CD14-positive monocyte (primary cell): ENCODE measurements around the gene CSK. TPM values are rescaled to one million over a fixed set of nuclear protein-coding genes. Genes with fewer than 3 reads are reported as not detected.

Experiments used
- DNase-seq, 3 donors: peaks; one replicate each; pipeline ENCODE4 v3.0.0-alpha.2; 2011 to 2022
- H2AFZ ChIP-seq: 2 replicates; pipeline ENCODE4 v1.6.0; 2012; ENCODE audit warnings: mild to moderate bottlenecking, low read depth, low read length, inconsistent platforms; ENCODE audit not compliant: insufficient read depth, poor library complexity, severe bottlenecking
- H3K27ac ChIP-seq, 2 donors: 1 replicate in 1 of 2; 2 replicates in 1 of 2; pipeline ENCODE4 v1.5.1; 2012 to 2013; ENCODE audit warnings: low read length in 2 of 2, control low read depth in 1 of 2, inconsistent platforms in 1 of 2, low read depth in 1 of 2, mild to moderate bottlenecking in 1 of 2
- H3K27me3 ChIP-seq, 2 donors: one replicate each; pipeline versions ENCODE4 v1.6.0 to v1.6.1; 2011 to 2013; ENCODE audit warnings: low read length in 2 of 2; ENCODE audit not compliant: control insufficient read depth in 2 of 2, insufficient read depth in 2 of 2
- H3K36me3 ChIP-seq, 2 donors: replicated peaks in 1 of 2; 1 replicate in 1 of 2; 2 replicates in 1 of 2; pipeline versions ENCODE4 v1.5.1 to v1.6.1; 2012 to 2013; ENCODE audit warnings: low read length in 2 of 2, control low read depth in 1 of 2, inconsistent platforms in 1 of 2, mild to moderate bottlenecking in 1 of 2; ENCODE audit not compliant: insufficient read depth in 2 of 2, control insufficient read depth in 1 of 2
- H3K4me1 ChIP-seq, 2 donors: 1 replicate in 1 of 2; 2 replicates in 1 of 2; pipeline versions ENCODE4 v1.5.1 to v1.6.1; 2012 to 2013; ENCODE audit warnings: low read length in 2 of 2, control low read depth in 1 of 2, inconsistent platforms in 1 of 2, mild to moderate bottlenecking in 1 of 2, moderate library complexity in 1 of 2; ENCODE audit not compliant: insufficient read depth in 2 of 2, control insufficient read depth in 1 of 2
- H3K4me2 ChIP-seq: replicated peaks from 2 replicates; pipeline ENCODE3; 2012; ENCODE audit warnings: low read length, moderate library complexity, mild to moderate bottlenecking; ENCODE audit not compliant: poor library complexity, severe bottlenecking; ENCODE audit errors: extremely low read depth
- H3K4me3 ChIP-seq, 3 experiments: fragments of 200-600 bp in 1 of 3; sonication (generic) in 1 of 3; replicated peaks in 1 of 3; 1 replicate in 2 of 3; 2 replicates in 1 of 3; pipeline ENCODE4 v1.5.1; 2011 to 2013; ENCODE audit warnings: low read length in 3 of 3, mild to moderate bottlenecking in 3 of 3, control low read depth in 2 of 3, low read depth in 2 of 3, inconsistent platforms in 1 of 3, moderate library complexity in 1 of 3
- H3K79me2 ChIP-seq: 2 replicates; pipeline ENCODE4 v1.6.0; 2012; ENCODE audit warnings: mild to moderate bottlenecking, control low read depth, inconsistent platforms, low read length, moderate library complexity; ENCODE audit not compliant: insufficient read depth
- H3K9ac ChIP-seq: 2 replicates; pipeline ENCODE4 v1.6.0; 2017; ENCODE audit warnings: low read length, mild to moderate bottlenecking; ENCODE audit not compliant: insufficient read depth, poor library complexity, severe bottlenecking
- H3K9me3 ChIP-seq, 2 donors: replicated peaks in 1 of 2; 1 replicate in 1 of 2; 2 replicates in 1 of 2; pipeline versions ENCODE4 v1.5.1 to v1.6.1; 2012 to 2013; ENCODE audit warnings: low read length in 2 of 2, control low read depth in 1 of 2; ENCODE audit not compliant: control insufficient read depth in 1 of 2, insufficient read depth in 1 of 2
- H4K20me1 ChIP-seq: 2 replicates; pipeline ENCODE4 v1.6.0; 2012; ENCODE audit warnings: mild to moderate bottlenecking, low read length, control low read depth, moderate library complexity; ENCODE audit not compliant: insufficient read depth
- H3K27ac Mint-ChIP-seq, 7 donors: one replicate each; pipeline ENCODE4 v1.8.0; 2020; ENCODE audit warnings: mild to moderate bottlenecking in 7 of 7, mixed read lengths in 7 of 7, moderate library complexity in 6 of 7, inconsistent platforms in 2 of 7
- H3K27me3 Mint-ChIP-seq, 3 donors: one replicate each; pipeline ENCODE4 v1.8.0; 2021 to 2022; ENCODE audit warnings: low read depth in 3 of 3, mild to moderate bottlenecking in 3 of 3, mixed read lengths in 3 of 3, moderate library complexity in 3 of 3, inconsistent platforms in 1 of 3
- H3K36me3 Mint-ChIP-seq, 2 donors: one replicate each; pipeline ENCODE4 v1.8.0; 2020; ENCODE audit warnings: mixed read lengths in 2 of 2, inconsistent platforms in 1 of 2, mild to moderate bottlenecking in 1 of 2
- H3K4me1 Mint-ChIP-seq: one replicate; pipeline ENCODE4 v1.8.0; 2020; ENCODE audit warnings: mild to moderate bottlenecking, mixed read lengths
- H3K4me3 Mint-ChIP-seq, 2 donors: one replicate each; pipeline ENCODE4 v1.8.0; 2020; ENCODE audit warnings: mild to moderate bottlenecking in 2 of 2, mixed read lengths in 2 of 2, moderate library complexity in 1 of 2
- H3K9me3 Mint-ChIP-seq, 7 donors: one replicate each; pipeline ENCODE4 v1.8.0; 2020 to 2022; ENCODE audit warnings: mixed read lengths in 7 of 7, mild to moderate bottlenecking in 6 of 7, moderate library complexity in 6 of 7, inconsistent platforms in 2 of 7
- WGBS: methylation state at CpG from one replicate; pipeline ENCODE4 v1.1.5; 2013; ENCODE audit warnings: missing lambda C conversion rate; ENCODE audit not compliant: insufficient coverage; 5-methylcytosine and 5-hydroxymethylcytosine counted together
- intact Hi-C, 2 donors: fragments of 100-400 bp; cut with micrococcal nuclease; formaldehyde crosslinking; loops; one replicate each; pipeline versions ENCODE4 v1.15.0 to v1.15.1; 2023
- polyA plus RNA-seq, 3 donors: library from polyadenylated mRNA; depleted of rRNA in 1 of 3; unstranded in 2 of 3; stranded (reverse) in 1 of 3; fragments of 300-500 nt in 2 of 3; fragments of >200 nt in 1 of 3; fragmentation: Illumina TruSeq in 2 of 3; gene quantifications; 1 replicate in 2 of 3; 2 replicates in 1 of 3; pipeline ENCODE4 v1.2.3, GENCODE V29; 2012 to 2021
- TF ChIP-seq, protein P1 (sequence below): fragments of 200-600 bp; IDR thresholded peaks from one replicate; pipeline ENCODE4 v1.8.0; 2022; ENCODE audit warnings: antibody characterized with exemption, mild to moderate bottlenecking

CSK gene
- polyA plus RNA-seq, 3 donors, result 79.0 to 426 (median 106) TPM

DNA sequence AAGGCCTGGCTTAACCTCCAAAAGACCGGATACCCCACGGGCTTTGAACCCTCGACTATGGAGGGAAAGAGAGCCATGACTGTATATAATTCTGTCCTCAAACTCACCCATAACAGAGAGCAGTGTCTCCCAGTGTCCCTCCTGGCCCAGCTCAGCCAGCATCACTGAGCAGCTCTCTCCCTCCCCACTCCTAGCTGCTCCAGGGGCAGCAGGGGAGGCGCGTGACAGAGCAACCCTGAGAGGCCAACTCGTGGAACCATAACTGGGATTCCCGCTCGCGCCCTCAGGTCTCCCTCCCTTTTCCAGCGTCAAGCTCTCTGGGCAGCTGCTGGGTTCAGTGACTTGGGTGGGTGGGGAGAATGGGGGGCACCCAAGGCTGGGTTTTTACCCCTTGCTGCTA lies 44.0 kb downstream of the CSK start:
- Histone ChIP-seq H3K79me2 (no peaks in the 10 kb centered on the region), H3K4me3 (no peak overlapping the region), H3K4me2 (no peak overlapping the region), H3K36me3 (no peaks in the 10 kb centered on the region), H3K9me3 (no peaks in the 10 kb centered on the region), H3K27ac (no peak overlapping the region), H3K4me1 (peaks cover 0 to 9% of the 10 kb centered on the region in 2 donors), H4K20me1 (no peaks in the 10 kb centered on the region), H2AFZ (no peak overlapping the region), H3K9ac (no peak overlapping the region), H3K27me3 (peaks cover 4 to 33% of the 10 kb centered on the region in 2 donors)
- peaks cover 28 to 36% (median 36%) of the 10 kb centered on the region in 3 donors for H3K27me3 Mint-ChIP-seq
- H3K27ac Mint-ChIP-seq, result no peak overlapping the region
- TF ChIP-seq, protein P1, sequence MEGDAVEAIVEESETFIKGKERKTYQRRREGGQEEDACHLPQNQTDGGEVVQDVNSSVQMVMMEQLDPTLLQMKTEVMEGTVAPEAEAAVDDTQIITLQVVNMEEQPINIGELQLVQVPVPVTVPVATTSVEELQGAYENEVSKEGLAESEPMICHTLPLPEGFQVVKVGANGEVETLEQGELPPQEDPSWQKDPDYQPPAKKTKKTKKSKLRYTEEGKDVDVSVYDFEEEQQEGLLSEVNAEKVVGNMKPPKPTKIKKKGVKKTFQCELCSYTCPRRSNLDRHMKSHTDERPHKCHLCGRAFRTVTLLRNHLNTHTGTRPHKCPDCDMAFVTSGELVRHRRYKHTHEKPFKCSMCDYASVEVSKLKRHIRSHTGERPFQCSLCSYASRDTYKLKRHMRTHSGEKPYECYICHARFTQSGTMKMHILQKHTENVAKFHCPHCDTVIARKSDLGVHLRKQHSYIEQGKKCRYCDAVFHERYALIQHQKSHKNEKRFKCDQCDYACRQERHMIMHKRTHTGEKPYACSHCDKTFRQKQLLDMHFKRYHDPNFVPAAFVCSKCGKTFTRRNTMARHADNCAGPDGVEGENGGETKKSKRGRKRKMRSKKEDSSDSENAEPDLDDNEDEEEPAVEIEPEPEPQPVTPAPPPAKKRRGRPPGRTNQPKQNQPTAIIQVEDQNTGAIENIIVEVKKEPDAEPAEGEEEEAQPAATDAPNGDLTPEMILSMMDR, result no peak
- H3K4me3 Mint-ChIP-seq, result no peak overlapping the region
- no CpG with 5 or more reads among the region's 10 CpGs for WGBS
- no peak for DNase-seq
- intact Hi-C loops, result no loop called here
- H3K4me1 Mint-ChIP-seq, result peaks cover 7% of the 10 kb centered on the region
- H3K9me3 Mint-ChIP-seq, result peaks cover 0 to 2% (median 0%) of the 10 kb centered on the region in 7 donors
- H3K36me3 Mint-ChIP-seq, result no peaks in the 10 kb centered on the region

DNA sequence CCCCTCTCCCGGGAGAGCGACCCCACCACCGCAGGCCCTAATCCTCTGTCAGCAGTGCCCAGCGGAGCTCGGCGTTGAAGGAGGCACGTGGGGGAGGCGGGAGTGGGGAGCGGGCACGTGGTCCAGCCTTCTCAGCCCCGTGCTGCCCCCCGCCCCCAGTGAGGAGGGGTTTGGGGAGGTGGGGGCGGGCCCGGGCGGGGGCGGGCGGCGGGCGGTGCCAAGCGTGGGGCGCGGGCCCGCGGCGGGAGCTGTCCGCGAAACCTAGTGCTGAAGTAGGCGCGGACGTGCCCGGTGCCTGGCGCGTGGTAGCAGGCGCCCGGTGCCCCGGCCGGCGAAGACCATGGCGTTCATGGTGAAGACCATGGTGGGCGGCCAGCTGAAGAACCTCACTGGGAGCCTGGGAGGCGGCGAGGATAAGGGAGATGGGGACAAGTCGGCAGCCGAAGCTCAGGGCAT lies 44.5 kb downstream of the CSK start, which contains the start of gene CPLX3:
Gene CPLX3 (plus strand): TSS at position 264 of the 456 bp plus-strand sequence. CDS start 77 bp downstream, at position 341.
- 3% methylated on average over 21 of the region's 44 CpGs for WGBS
- intact Hi-C loops, result no loop called here

More for the DNA sequence above, 44.5 kb downstream of the CSK start, which contains the start of gene CPLX3:
- Mint-ChIP-seq H3K27me3 (peaks cover 28 to 36% (median 36%) of the 10 kb centered on the region in 3 donors), H3K36me3 (no peaks in the 10 kb centered on the region), H3K4me3 (peak within 1 kb of the TSS in 1 of 2 donors; percentile 50), H3K4me1 (peaks cover 3% of the 10 kb centered on the region), H3K9me3 (peaks cover 0 to 2% (median 0%) of the 10 kb centered on the region in 7 donors), H3K27ac (no peak within 1 kb of the TSS)
- TF ChIP-seq, protein P1, result no peak
- H3K27me3 ChIP-seq, result peaks cover 4 to 33% of the 10 kb centered on the region in 2 donors
- no peak within 1 kb of the TSS for H2AFZ ChIP-seq
- no peaks in the 10 kb centered on the region for H3K36me3 ChIP-seq
- no peak within 1 kb of the TSS for H3K9ac ChIP-seq
- H3K4me3 ChIP-seq, result no peak within 1 kb of the TSS
- no peak within 1 kb of the TSS for H3K27ac ChIP-seq
- no peaks in the 10 kb centered on the region for H4K20me1 ChIP-seq
- no peaks in the 10 kb centered on the region for H3K79me2 ChIP-seq
- no peak for DNase-seq
- no peaks in the 10 kb centered on the region for H3K9me3 ChIP-seq
- H3K4me1 ChIP-seq, result peaks cover 0 to 3% of the 10 kb centered on the region in 2 donors
- H3K4me2 ChIP-seq, result no peak within 1 kb of the TSS
